ENCODE results near the gene ARF6.
A peak's percentile ranks its signal among the peaks of the same experiment; 100 is the strongest.
"Not testable (repeated sequence)": the region's sequence is repeated elsewhere in the genome, so short reads cannot be mapped to it uniquely, and the experiment has no call there.

The ARF6 gene

DNA sequence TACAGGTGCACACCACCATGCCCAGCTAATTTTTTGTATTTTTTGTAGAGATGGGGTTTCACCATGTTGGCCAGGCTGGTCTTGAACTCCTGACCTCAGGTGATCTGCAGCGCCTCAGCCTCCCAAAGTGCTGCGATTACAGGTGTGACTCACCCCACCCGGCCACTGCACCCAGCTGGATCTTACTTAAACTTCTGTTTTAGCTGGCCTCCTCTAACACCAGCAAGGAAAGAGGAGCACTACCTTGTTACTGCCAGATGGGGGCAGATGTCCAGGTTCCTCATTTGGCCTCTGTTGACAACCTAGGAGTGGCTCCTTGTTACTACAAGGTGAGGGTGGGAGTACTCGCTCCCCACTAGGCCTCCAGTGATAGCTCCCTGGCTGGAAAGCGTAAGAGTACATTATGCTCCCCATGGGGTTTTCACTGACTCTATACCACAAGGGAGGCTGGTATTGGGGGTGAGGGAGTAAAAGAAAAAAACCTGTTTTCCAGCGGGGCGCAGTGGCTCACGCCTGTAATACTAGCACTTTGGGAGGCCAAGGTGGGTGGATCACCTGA is 13.2 kb upstream of the ARF6 start:
- DNase-seq, result peak in 1 of 2 experiments; percentile 64

DNA sequence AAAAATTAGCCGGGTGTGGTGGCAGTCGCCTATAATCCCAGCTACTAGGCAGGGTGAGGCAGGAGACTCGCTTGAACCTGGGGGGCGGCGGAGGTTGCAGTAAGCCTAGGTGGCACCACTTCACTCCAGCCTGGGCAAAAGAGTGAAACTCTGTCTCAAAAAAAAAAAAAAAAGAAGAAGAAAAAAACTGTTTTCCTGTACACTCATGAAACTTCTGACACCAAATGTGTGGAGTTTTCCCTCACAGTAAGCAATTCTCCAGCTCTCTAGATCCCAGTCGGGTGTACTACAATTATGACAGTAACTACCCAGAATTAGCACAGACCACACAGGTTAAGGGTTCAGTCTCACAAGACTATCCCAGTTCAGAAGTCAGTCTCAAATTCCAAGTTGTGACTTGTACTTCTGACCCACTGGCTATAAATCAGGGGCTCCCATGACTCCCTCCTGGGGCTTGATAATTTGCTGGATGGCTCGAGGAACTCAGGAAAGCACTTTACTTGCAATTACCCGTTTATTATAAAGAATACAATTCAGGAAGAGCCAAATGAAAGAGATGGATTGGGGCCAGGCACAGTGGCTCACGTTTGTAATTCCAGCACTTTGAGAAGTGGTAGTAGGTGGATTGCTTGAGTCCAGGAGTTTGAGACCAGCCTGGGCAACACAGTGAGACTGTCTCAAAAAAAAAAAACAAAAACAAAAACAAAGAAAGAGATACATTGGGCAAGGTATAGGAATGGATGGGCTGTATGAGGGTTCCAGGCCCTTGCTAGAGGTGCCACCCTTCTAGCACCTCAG is 12.4 kb upstream of the ARF6 start:
- no peak for DNase-seq

DNA sequence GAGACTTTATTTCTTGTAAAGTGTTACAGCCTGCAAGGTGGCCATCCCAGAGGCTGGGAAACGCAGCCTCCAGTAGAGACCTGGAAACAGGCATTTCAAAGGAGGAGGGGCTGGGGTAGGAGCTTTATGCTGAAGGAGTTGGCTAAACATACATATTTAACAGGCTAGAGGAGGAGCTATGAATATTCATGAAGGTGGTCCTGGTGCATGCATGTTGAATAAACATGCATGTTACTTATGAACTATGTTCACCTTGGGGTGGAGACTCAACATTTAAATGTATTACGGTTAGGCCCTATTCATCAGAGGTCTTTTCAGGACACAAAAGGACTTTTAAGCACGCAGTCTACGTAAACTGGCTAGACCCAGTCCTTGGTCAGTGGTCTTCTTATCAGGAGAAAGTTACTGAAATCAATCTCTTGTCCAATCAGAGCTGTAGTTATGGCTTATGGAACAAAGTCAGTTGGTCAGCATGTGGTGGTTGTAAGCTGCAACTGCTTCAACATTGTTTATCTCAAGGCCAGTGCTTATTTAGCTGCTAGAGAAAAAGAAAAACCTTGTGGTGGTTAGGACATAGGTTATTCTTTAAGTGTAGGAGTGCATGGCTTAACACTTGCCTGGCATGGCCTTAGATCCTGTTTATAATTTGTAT is 11.4 kb upstream of the ARF6 start:
- no peak for DNase-seq

DNA sequence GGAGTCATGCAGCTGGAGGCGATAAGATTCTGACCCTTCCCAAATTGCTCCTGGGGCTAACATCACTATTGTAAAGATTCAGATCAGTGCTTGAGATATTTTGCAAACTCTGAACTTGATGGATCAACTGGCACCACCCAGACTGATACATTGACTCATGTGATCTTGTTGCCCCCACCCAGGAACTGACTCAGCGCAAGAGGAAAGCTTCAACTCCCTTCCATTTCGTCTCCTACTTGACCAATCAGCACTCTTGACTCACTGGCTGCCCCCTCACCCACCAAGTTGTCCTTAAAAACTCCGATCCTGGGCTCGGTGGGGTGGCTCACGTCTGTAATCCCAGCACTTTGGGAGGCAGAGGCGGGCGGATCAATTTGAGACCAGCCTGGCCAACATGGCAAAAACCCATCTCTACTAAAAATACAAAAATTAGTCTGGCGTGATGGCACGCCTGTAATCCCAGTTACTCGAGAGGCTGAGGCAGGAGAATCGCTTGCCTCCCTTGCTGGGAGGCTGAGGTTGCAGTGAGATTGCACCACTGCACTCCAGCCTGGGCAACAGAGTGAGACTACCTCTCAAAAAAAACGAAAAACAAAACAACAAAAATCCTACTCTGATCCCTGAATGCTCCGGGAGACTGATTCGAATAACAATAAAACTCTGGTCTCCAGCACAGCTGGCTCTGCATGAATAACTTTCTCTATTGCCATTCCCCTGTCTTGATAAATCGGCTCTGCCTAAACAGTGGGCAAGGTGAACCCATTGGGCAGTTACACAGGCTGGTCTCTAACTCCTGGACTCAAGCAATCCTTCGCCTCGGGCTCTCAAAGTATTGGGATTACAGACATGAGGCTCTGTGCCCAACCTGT is 9.8 kb upstream of the ARF6 start:
- no peak for DNase-seq

DNA sequence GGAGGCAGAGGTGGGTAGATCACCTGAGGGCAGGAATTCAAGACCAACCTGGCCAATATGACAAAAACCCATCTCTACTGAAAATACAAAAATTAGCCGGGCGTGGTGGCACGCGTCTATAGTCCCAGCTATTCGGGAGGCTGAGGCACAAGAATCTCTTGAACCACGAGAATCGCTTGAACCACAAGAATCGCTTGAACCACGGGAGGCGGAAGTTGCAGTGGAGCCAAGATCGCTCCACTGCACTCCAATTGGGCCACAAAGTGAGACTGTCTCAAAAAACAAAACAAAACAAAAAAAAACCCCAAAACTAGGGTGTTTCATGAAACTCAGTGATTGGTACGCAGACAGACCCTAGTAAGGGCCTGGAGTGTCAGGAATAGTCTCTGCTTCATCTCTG is 6.4 kb upstream of the ARF6 start:
- no peak for DNase-seq

DNA sequence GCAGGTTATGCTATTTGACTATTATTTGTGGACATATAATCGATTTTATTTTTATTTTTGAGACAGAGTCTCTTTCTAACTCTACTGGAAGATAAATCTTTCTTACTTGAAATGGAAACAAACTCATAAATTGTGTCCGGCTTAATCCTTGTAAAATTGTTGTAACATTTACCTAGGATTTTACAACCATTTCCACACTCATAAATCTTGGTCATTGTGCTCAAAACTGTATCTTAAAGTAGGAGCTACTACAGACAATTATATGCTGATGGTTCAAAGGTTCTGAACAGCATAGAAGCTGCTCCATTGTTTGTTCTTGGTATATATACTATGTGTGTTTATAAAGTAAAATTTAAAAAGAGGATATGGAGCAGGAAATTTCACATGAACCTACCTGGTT is 4.6 kb upstream of the ARF6 start:
- DNase-seq, result no peak

DNA sequence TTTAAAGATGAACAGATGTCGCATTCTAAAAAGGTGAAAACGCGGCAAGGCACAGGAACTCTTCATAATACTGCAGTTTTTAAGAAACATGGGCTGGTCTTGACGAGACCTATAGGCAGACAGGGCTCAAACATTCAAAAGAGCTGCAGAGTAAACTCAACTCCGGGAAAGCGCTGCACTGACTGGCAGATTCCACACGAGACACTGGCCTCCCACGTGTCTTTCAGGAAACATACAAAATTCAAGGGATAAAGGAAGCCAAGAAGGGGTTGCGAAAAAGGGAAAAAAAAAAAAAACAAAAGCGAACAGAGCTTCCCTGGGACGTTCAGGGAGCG is 614 bp upstream of the ARF6 start:
- DNase-seq, result peak; percentile 60 to 75

DNA sequence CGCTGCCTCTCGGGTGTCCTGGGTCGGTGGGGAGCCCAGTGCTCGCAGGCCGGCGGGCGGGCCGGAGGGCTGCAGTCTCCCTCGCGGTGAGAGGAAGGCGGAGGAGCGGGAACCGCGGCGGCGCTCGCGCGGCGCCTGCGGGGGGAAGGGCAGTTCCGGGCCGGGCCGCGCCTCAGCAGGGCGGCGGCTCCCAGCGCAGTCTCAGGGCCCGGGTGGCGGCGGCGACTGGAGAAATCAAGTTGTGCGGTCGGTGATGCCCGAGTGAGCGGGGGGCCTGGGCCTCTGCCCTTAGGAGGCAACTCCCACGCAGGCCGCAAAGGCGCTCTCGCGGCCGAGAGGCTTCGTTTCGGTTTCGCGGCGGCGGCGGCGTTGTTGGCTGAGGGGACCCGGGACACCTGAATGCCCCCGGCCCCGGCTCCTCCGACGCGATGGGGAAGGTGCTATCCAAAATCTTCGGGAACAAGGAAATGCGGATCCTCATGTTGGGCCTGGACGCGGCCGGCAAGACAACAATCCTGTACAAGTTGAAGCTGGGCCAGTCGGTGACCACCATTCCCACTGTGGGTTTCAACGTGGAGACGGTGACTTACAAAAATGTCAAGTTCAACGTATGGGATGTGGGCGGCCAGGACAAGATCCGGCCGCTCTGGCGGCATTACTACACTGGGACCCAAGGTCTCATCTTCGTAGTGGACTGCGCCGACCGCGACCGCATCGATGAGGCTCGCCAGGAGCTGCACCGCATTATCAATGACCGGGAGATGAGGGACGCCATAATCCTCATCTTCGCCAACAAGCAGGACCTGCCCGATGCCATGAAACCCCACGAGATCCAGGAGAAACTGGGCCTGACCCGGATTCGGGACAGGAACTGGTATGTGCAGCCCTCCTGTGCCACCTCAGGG is 679 bp downstream of the ARF6 start:
- DNase-seq, result no peak

DNA sequence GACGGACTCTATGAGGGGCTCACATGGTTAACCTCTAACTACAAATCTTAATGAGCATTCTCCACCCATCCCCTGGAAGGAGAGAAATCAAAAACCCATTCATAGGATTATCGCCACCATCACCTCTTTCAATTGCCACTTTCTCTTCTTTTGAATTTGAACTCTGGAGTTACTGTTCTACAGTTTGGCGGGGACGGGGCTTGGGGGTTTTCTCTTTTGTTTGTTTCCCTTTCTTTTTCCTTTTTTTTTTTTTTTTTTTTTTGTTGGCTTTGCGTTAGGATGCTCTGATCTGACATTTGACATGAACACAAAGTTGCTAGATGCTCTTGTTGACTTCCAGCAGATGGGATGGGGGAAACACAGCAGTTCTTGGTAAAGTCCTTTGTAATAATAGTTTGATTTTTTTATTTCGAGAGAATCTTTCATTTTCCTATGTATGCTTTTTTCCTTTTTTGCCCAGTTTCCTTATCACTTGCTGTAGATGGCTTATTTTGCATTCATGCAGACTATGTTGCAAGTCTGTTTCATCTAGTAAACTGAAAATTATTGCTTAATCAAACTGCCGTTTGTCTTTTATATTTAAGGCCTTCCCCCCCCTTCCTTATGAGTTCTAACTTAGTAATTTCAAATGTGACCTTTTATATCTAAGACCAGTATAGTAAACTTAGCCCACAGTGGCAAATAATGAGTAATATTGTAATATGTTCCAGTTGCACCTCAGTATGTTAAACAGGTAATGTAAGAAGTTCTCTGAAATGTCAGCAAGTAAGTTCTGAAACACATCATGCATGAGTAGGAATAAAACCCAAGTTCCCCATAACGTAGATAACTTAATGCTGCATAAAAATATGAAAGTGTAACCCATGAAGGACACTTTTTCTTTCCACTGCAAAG is 1.6 kb downstream of the ARF6 start:
- DNase-seq, result not testable (repeated sequence)

DNA sequence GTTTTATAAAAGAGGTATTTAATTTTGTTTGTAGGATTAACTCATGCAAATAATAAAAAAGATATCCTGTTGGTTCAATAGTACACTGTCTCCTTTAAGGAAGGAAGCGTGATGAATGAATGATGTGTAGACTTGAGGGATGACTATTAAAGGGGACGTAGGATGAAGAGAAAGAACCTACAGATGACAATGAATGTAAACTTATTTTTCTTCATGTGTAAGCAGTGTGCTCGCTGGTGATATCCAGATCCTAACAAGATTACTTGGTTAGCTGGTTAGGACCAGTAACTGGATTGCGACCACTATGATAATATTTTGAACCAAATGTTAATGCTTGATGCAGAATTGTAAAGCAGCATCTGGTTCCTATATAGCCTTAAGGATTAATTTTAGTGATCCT is 2.6 kb downstream of the ARF6 start:
- DNase-seq, result no peak

DNA sequence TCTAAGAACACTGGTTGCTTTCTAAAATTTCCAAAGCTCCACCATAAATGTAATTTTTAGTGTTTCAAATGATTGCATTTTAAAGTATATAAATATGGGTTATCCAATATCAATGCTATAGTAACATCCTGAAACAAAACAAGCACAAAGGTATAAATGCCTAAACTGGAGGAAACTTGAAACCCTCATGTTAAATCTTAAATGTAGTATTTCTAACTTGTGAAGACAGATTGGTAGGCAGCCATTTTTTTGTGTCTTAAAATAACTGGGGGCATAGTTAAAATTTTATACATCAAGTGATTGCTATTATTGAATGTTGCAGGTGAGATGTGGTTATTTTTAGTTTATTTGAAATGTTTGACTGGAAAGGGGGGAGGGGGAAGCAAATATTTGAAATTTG is 3.4 kb downstream of the ARF6 start:
- not testable (repeated sequence) for DNase-seq

DNA sequence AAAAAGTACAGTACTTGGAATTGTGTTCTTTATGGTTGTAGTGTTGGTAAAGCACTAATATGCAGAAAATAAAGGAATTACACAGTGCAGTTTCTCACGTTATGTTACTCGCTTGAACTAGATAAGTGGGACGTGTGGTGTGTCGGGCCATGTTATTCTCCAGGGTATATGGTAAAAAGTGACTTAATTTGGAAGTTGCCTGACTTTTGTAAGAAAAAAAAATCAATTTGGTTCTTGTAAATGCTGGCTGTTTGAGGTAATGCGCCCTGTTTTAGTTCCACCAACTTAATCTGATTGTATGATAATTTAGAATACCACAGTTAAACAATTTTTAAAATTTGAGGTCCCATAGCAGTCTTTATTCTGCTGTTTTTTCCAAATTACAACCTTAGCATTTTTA is 4.1 kb downstream of the ARF6 start:
- no peak for DNase-seq

DNA sequence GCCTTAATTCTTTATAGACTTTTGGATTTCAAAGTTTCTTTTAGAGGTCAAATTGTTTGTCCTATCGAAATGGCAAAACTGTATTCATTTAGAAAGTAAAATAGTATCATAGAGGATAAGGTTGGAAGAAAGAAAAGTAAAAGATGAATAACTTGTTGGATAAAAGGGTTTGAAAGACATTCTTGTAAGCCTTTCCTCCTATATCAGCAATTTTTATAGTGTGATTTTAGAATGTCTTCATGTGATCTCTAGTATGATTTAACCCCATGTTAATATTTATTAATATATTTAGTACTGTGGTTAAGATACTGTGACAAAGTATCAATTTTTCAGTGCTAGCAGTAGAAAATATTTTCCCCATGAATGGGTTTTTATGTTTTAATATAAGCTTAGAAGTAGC is 4.5 kb downstream of the ARF6 start:
- DNase-seq, result no peak

DNA sequence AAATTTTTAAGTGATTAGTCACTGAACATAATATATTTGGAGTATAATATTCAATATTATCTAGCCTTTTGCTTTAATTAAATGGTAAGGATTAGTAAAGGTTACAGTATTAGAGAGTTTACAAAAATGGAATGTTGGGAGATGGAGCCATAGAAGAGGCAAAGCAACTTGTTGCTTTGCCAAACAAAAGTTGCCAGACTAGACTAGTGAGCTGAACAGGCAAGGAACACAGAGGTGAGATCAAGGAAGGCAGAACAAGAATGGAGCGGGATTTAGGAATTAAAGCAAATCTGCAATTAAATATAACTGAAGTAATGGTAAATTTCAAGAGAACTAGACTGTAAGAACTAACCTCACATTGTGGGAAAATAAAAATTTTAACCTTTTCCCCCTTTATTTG is 5.1 kb downstream of the ARF6 start:
- DNase-seq, result no peak

DNA sequence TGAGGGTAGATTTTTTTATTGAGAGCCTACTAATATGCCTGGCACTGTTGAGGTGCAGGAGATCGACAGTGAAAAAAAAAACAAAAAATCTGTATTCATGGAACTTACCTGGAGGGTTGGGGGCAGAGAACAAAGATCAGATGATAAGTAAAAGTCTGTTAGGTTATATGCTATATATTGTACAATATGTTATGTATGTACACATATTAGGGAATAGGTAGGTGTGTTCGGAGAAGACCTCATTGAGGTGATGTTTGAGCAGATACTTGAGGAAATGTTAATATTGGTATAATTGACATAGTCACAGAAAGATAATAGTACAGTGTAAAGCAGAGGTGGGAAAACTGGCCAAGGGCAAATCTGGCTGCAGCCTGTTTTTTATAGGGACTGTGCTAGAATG is 5.6 kb downstream of the ARF6 start:
- DNase-seq, result no peak

DNA sequence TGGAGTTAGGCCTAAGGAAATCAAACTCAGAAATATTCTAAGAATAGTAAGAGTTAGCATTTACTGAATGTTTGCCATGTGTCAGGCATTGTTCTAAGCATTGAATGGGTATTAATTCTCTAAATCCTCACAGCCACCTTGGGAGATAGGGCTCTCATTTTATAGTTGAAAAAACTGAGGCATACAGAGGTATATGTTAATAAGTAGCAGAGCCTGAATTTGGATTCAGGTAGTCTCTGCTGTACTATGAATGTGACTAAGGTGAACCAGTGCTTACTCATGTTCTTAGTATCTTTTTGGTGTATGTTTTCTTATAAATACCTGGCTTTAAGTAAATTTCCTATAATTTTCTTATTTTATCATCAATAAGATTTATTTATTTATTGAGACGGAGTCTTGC is 8.1 kb downstream of the ARF6 start:
- DNase-seq, result no peak

DNA sequence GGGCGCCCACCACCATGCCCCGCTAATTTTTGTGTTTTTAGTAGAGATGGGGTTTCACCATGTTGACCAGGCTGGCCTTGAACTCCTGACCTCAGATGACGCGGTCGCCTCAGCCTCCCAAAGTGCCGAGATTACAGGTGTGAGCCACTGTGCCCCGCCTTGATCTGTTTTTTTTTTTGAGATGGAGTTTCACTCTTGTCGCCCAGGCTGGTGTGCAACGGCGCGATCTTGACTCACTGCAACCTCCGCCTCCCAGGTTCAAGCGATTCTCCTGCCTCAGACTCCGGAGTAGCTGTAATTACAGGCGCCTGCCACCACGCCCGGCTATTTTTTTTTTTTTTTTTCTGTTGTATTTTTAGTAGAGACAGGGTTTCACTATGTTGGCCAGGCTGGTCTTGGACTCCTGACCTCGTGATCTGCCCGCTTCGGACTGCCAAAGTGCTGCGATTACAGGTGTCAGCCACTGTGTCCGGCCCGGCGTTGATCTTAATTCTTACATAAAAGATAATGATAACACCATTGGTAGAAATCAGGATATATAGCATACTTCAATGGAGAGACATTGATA is 9.9 kb downstream of the ARF6 start:
- DNase-seq, result not testable (repeated sequence)

DNA sequence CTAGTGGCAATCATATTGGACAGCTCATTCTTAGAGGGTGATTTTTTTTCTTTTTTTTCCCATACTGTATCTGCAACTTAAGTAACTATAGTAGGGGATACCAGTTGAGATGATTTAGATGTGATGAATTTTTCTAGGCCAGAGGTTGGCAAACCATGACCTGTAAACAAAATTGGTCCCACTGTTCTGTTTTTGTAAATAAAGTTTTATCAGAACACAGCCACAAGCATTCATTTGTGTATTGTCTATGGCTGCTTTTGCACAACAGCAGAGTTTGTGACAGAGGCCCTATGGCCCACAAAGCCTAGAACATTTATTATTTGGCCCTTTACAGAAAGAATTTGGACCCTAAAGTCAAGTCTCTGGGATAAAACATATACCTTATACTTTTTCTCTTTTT is 11.4 kb downstream of the ARF6 start:
- no peak for DNase-seq

DNA sequence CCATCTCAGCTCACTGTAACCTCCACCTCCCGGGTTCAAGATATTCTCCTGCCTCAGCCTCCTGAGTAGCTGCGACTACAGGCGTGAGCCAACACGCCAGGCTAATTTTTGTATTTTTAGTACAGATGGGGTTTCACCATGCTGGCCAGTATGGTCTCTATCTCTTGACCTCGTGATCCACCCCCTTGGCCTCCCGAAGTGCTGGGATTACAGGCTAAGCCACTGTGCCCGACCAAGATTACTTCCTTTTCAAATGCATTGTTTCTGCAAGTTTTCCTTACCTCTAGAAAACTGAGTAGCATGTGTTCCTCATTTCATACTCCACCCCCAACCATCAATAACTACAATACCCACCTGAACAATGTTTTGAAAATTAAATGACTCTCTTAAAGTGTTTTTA is 13.1 kb downstream of the ARF6 start:
- no peak for DNase-seq

DNA sequence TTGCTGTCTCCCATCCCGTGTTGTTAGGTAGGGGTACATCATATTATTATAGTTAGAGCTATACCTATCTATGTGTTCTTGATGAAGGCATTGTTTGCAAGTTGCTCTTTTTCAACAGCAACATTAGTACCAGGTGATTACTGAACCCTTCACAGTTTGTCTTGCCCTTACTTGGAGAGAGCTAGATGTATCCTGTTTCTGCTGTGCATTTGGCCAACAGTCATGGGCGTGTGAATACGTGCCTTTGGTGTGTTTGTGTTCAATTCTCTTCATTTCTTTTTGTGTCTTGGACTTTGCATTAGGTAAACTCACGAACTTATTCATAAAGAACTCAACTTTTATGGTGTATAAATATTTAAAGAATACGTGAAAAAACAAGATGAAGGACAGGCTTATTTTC is 14.3 kb downstream of the ARF6 start:
- DNase-seq, result no peak

DNA sequence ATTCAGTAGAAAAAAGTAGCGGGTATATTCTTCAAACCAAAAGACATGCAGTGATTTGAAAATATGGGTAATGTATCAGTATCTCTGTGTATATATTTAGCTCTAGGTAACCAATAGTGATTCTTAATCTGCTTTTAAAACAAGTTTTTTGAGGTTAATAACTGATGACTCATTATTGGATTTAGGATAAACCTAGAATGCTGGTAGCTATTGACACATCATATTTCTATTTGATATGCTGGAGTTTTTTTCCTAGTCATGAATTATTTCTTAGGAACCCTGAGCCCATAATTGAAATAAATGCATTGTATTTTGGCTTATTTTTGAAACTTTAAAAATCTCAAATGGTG is 15.5 kb downstream of the ARF6 start:
- DNase-seq, result no peak
